Activated CD4-positive, alpha-beta T cell treated with anti-CD3 and anti-CD28 coated beads, Interleukin-2, amount 10 ng/mL, durations not matched to agents 7 days and 5 days (primary cell): ENCODE measurements around the gene PEAK3. TPM values are rescaled to one million over a fixed set of nuclear protein-coding genes. Genes with fewer than 3 reads are reported as not detected.

Experiments
- CTCF ChIA-PET: fragments of 350-600 bp; sonication (Branson Sonifier 250); formaldehyde crosslinking; loops from one replicate; lab custom pipeline; 2021; ENCODE audit warnings: antibody characterized with exemption; lab: Charles Lee
- POLR2A ChIA-PET: fragments of 350-600 bp; sonication (Branson Sonifier 250); formaldehyde crosslinking; loops from one replicate; lab custom pipeline; 2021; ENCODE audit warnings: antibody characterized with exemption; lab: Charles Lee
- DNase-seq: peaks from one replicate; pipeline ENCODE4 v3.0.0-alpha.2; 2020
- H3K27ac Mint-ChIP-seq: one replicate; pipeline ENCODE4 v1.8.0; 2021; ENCODE audit warnings: mild to moderate bottlenecking, moderate library complexity, mixed read lengths
- H3K27me3 Mint-ChIP-seq: one replicate; pipeline ENCODE4 v1.8.0; 2021; ENCODE audit warnings: mixed read lengths
- H3K36me3 Mint-ChIP-seq: one replicate; pipeline ENCODE4 v1.8.0; 2021; ENCODE audit warnings: low read depth, mixed read lengths
- H3K4me1 Mint-ChIP-seq: one replicate; pipeline ENCODE4 v1.8.0; 2021; ENCODE audit warnings: mixed read lengths
- H3K4me3 Mint-ChIP-seq: one replicate; pipeline ENCODE4 v1.8.0; 2021; ENCODE audit warnings: mild to moderate bottlenecking, moderate library complexity, mixed read lengths
- H3K9me3 Mint-ChIP-seq: one replicate; pipeline ENCODE4 v1.8.0; 2021; ENCODE audit warnings: mixed read lengths
- total RNA-seq, 2 experiments: library from RNA; stranded (reverse); gene quantifications; one replicate each; pipeline ENCODE4 v1.2.3, GENCODE V29; 2021

The PEAK3 gene
- total RNA-seq, 2 experiments from 2014 or later: 0.17 to 0.25 TPM

GRCh38 chr19:2240881-2241760 is 40.9 kb downstream of the PEAK3 start:
- ChIA-PET CTCF (interaction anchor here (0.5 to 5.1 kb wide), 3 partner anchors 20 to 343 kb away, joined by 3 to 34 read pairs (median 3); no protein-coding TSS in a partner anchor), POLR2A (no interaction called here)
- Mint-ChIP-seq H3K9me3 (no peaks in the 10 kb centered on the region), H3K36me3 (peaks cover 57% of the 10 kb centered on the region), H3K4me3 (peak overlapping the region; percentile 97), H3K27me3 (no peaks in the 10 kb centered on the region), H3K4me1 (peaks cover 48% of the 10 kb centered on the region), H3K27ac (peak overlapping the region; percentile 50)
- DNase-seq: no peak

- DNase-seq: peak; percentile 62
- ChIA-PET POLR2A (no interaction called here), CTCF (interaction anchor here (0.5 to 5.1 kb wide), 7 partner anchors 9 to 344 kb away, joined by 3 to 34 read pairs (median 3); partner anchors contain the start of genes AMH, LSM7 and SPPL2B)
- Mint-ChIP-seq H3K9me3 (no peaks in the 10 kb centered on the region), H3K4me1 (peaks cover 51% of the 10 kb centered on the region), H3K4me3 (peak overlapping the region; percentile 97), H3K27me3 (no peaks in the 10 kb centered on the region), H3K36me3 (peaks cover 54% of the 10 kb centered on the region), H3K27ac (peak overlapping the region; percentile 99)
These were observed 41.9 kb downstream of the PEAK3 start for GRCh38 chr19:2239771-2240770.

GRCh38 chr19:2239173-2239572 is 42.8 kb downstream of the PEAK3 start:
- POLR2A ChIA-PET: interaction anchor here (0.6 to 1.1 kb wide), 2 partner anchors 31 to 83 kb away, joined by 3 read pairs; no protein-coding TSS in a partner anchor
- DNase-seq: no peak
- CTCF ChIA-PET: interaction anchor here (0.6 to 5.1 kb wide), 11 partner anchors 10 to 442 kb away, joined by 3 to 34 read pairs (median 5); partner anchors contain the start of genes AMH, LSM7 and SPPL2B
- H3K9me3 Mint-ChIP-seq: no peaks in the 10 kb centered on the region
- H3K4me1 Mint-ChIP-seq: peaks cover 56% of the 10 kb centered on the region
- H3K4me3 Mint-ChIP-seq: peak overlapping the region; percentile 97
- H3K36me3 Mint-ChIP-seq: peaks cover 53% of the 10 kb centered on the region
- peak overlapping the region; percentile 99 for H3K27ac Mint-ChIP-seq
- H3K27me3 Mint-ChIP-seq: no peaks in the 10 kb centered on the region

GRCh38 chr19:2237869-2238153 is 44.2 kb downstream of the PEAK3 start:
- no peaks in the 10 kb centered on the region for H3K9me3 Mint-ChIP-seq
- H3K36me3 Mint-ChIP-seq: peaks cover 58% of the 10 kb centered on the region
- POLR2A ChIA-PET: no interaction called here
- no peaks in the 10 kb centered on the region for H3K27me3 Mint-ChIP-seq
- DNase-seq: no peak
- H3K4me3 Mint-ChIP-seq: peak overlapping the region; percentile 97
- H3K4me1 Mint-ChIP-seq: peaks cover 63% of the 10 kb centered on the region
- H3K27ac Mint-ChIP-seq: peak overlapping the region; percentile 99
- CTCF ChIA-PET: interaction anchor here (0.9 to 5.1 kb wide), 7 partner anchors 15 to 82 kb away, joined by 3 to 34 read pairs (median 4); partner anchors contain the start of gene JSRP1

- ChIA-PET CTCF (interaction anchor here (0.7 to 5.1 kb wide), 8 partner anchors 16 to 90 kb away, joined by 3 to 34 read pairs (median 4); partner anchors contain the start of gene JSRP1), POLR2A (no interaction called here)
- Mint-ChIP-seq H3K4me3 (peak overlapping the region; percentile 97), H3K36me3 (peaks cover 60% of the 10 kb centered on the region), H3K27me3 (no peaks in the 10 kb centered on the region), H3K27ac (peak overlapping the region; percentile 99), H3K4me1 (peaks cover 61% of the 10 kb centered on the region), H3K9me3 (no peaks in the 10 kb centered on the region)
- no peak for DNase-seq
These were observed 44.7 kb downstream of the PEAK3 start for GRCh38 chr19:2237051-2237868.

GRCh38 chr19:2236314-2237050 is 45.5 kb downstream of the PEAK3 start, which contains the start of the genes PLEKHJ1 and SF3A2:
Gene PLEKHJ1 (minus strand): TSS chr19:2236329. CDS start chr19:2236248, 81 bp downstream.
Gene SF3A2 (plus strand): TSS chr19:2236824. CDS start chr19:2243419, 6,595 bp downstream.
- peak; percentile 97 for DNase-seq
- H3K27me3 Mint-ChIP-seq: no peaks in the 10 kb centered on the region
- CTCF ChIA-PET: interaction anchor here (0.6 to 2.7 kb wide), 20 partner anchors 10 to 400 kb away, joined by 3 to 14 read pairs (median 3); partner anchors contain the start of genes AMH and JSRP1
- peak within 1 kb of the TSS; percentile 97 for H3K4me3 Mint-ChIP-seq
- H3K4me1 Mint-ChIP-seq: peaks cover 56% of the 10 kb centered on the region
- peaks cover 59% of the 10 kb centered on the region for H3K36me3 Mint-ChIP-seq
- POLR2A ChIA-PET: interaction anchor here (0.6 kb wide), 1 partner anchor 274 kb away, joined by 4 read pairs; no protein-coding TSS in a partner anchor
- no peaks in the 10 kb centered on the region for H3K9me3 Mint-ChIP-seq
- peak within 1 kb of the TSS; percentile 99 for H3K27ac Mint-ChIP-seq

- Mint-ChIP-seq H3K4me1 (peaks cover 51% of the 10 kb centered on the region), H3K36me3 (peaks cover 56% of the 10 kb centered on the region), H3K9me3 (no peaks in the 10 kb centered on the region), H3K27ac (peak overlapping the region; percentile 99), H3K27me3 (no peaks in the 10 kb centered on the region), H3K4me3 (peak overlapping the region; percentile 97)
- POLR2A ChIA-PET: interaction anchor here (0.6 kb wide), 2 partner anchors 226 to 273 kb away, joined by 3 to 4 read pairs; no protein-coding TSS in a partner anchor
- CTCF ChIA-PET: interaction anchor here (0.6 to 1.3 kb wide), 19 partner anchors 10 to 400 kb away, joined by 3 to 5 read pairs (median 3); partner anchors contain the start of gene AMH
- no peak for DNase-seq
These were observed 46.0 kb downstream of the PEAK3 start for GRCh38 chr19:2236064-2236313.

- peak; percentile 24 for DNase-seq
- Mint-ChIP-seq H3K27ac (peak overlapping the region; percentile 99), H3K4me3 (peak overlapping the region; percentile 97), H3K36me3 (peaks cover 51% of the 10 kb centered on the region), H3K27me3 (no peaks in the 10 kb centered on the region), H3K9me3 (no peaks in the 10 kb centered on the region), H3K4me1 (peaks cover 46% of the 10 kb centered on the region)
- POLR2A ChIA-PET: interaction anchor here (0.6 kb wide), 2 partner anchors 225 to 273 kb away, joined by 3 to 4 read pairs; no protein-coding TSS in a partner anchor
- CTCF ChIA-PET: interaction anchor here (0.6 to 1.3 kb wide), 20 partner anchors 9 to 401 kb away, joined by 3 to 5 read pairs (median 3); partner anchors contain the start of gene AMH
These were observed 46.5 kb downstream of the PEAK3 start for GRCh38 chr19:2235381-2236063.

GRCh38 chr19:2234996-2235380 is 47.0 kb downstream of the PEAK3 start:
- Mint-ChIP-seq H3K4me1 (peaks cover 42% of the 10 kb centered on the region), H3K4me3 (peak overlapping the region; percentile 97), H3K36me3 (peaks cover 48% of the 10 kb centered on the region), H3K9me3 (no peaks in the 10 kb centered on the region), H3K27me3 (no peaks in the 10 kb centered on the region), H3K27ac (peak overlapping the region; percentile 88)
- ChIA-PET CTCF (interaction anchor here (0.6 to 1.1 kb wide), 3 partner anchors 39 to 338 kb away, joined by 3 to 4 read pairs (median 3); no protein-coding TSS in a partner anchor), POLR2A (no interaction called here)
- DNase-seq: no peak

GRCh38 chr19:2233601-2234280 is 48.2 kb downstream of the PEAK3 start:
- CTCF ChIA-PET: no interaction called here
- peak overlapping the region; percentile 97 for H3K4me3 Mint-ChIP-seq
- H3K27ac Mint-ChIP-seq: peak overlapping the region; percentile 88
- POLR2A ChIA-PET: no interaction called here
- H3K27me3 Mint-ChIP-seq: no peaks in the 10 kb centered on the region
- H3K36me3 Mint-ChIP-seq: peaks cover 49% of the 10 kb centered on the region
- H3K9me3 Mint-ChIP-seq: no peaks in the 10 kb centered on the region
- H3K4me1 Mint-ChIP-seq: peaks cover 33% of the 10 kb centered on the region
- DNase-seq: no peak
